GM12878 (cell line): Measurements from ENCODE around the gene SRC. TPM values are rescaled to one million over a fixed set of nuclear protein-coding genes. Genes with fewer than 3 reads are reported as not detected.

Source experiments
- ATAC-seq: fragments of 200-7000 bp; cut with Tn5 transposase; 3 replicates; pipeline ENCODE4 v1.9.1; 2020; ENCODE audit warnings: mild to moderate bottlenecking, moderate library complexity
- BruUV-seq: library from RNA; stranded (reverse); fragments of 400-500 nt; replicated peaks from 2 replicates; lab custom pipeline; 2021; lab: Mats Ljungman, UMichigan
- CTCF ChIA-PET: fragments of 300-600 bp; sonication (Branson Sonifier 250); formaldehyde crosslinking; extraction: SDS; loops from one replicate; lab custom pipeline; 2021; ENCODE audit warnings: inconsistent platforms; lab: Yijun Ruan, JAX
- POLR2A ChIA-PET: fragments of 350-600 bp; formaldehyde crosslinking; extraction: SDS; loops from one replicate; lab custom pipeline; 2021; ENCODE audit warnings: inconsistent platforms; lab: Charles Lee
- RAD21 ChIA-PET: fragments of 300-600 bp; sonication (Branson Sonifier 250); formaldehyde crosslinking; loops from one replicate; lab custom pipeline; 2023; ENCODE audit warnings: antibody characterized with exemption; ENCODE audit not compliant: unreplicated experiment; lab: Charles Lee
- SMC1A ChIA-PET: fragments of 300-600 bp; sonication (Branson Sonifier 250); formaldehyde crosslinking; loops from one replicate; lab custom pipeline; 2023; ENCODE audit not compliant: unreplicated experiment, uncharacterized antibody; lab: Charles Lee
- DNase-seq: peaks from one replicate; pipeline ENCODE4 v3.0.0-alpha.2; 2011; ENCODE audit warnings: low read depth, low spot score
- FAIRE-seq: peaks from 3 replicates; lab custom pipeline; 2011; peaks lifted over from hg19 to GRCh38; lab: Jason Lieb, UNC
- H2AFZ ChIP-seq: 2 replicates; pipeline ENCODE4 v1.6.0; 2011; ENCODE audit warnings: low read depth, low read length, control low read depth; ENCODE audit not compliant: control insufficient read depth
- H3K27ac ChIP-seq: 2 replicates; pipeline ENCODE4 v1.5.1; 2011; ENCODE audit warnings: control low read depth; ENCODE audit not compliant: control insufficient read depth, insufficient read depth
- H3K27me3 ChIP-seq, 2 experiments: replicated peaks in 1 of 2; 2 replicates each; pipeline versions ENCODE4 v1.6.0 to v1.6.1; 2011; ENCODE audit warnings: low read length in 1 of 2; ENCODE audit not compliant: control insufficient read depth in 2 of 2, insufficient read depth in 2 of 2
- H3K36me3 ChIP-seq, 2 experiments: 2 replicates each; pipeline ENCODE4 v1.5.1; 2011; ENCODE audit warnings: low read length in 1 of 2; ENCODE audit not compliant: control insufficient read depth in 2 of 2, insufficient read depth in 2 of 2
- H3K4me1 ChIP-seq: 2 replicates; pipeline ENCODE4 v1.6.1; 2011; ENCODE audit warnings: mild to moderate bottlenecking, low read length, moderate library complexity, mixed read lengths; ENCODE audit not compliant: control insufficient read depth, insufficient read depth
- H3K4me2 ChIP-seq: 2 replicates; pipeline ENCODE4 v1.6.0; 2011; ENCODE audit warnings: control low read depth; ENCODE audit not compliant: control insufficient read depth, insufficient read depth
- H3K4me3 ChIP-seq: fragments of 200-600 bp; sonication (generic); 2 replicates; pipeline ENCODE4 v1.5.1; 2016
- H3K79me2 ChIP-seq: 2 replicates; pipeline ENCODE4 v1.6.0; 2011; ENCODE audit warnings: low read length; ENCODE audit not compliant: control insufficient read depth, insufficient read depth
- H3K9ac ChIP-seq: 2 replicates; pipeline ENCODE4 v1.8.0; 2011; ENCODE audit warnings: low read length, control low read depth, mixed read lengths; ENCODE audit not compliant: control insufficient read depth, insufficient read depth
- H3K9me3 ChIP-seq: replicated peaks from 3 replicates; pipeline ENCODE4 v1.5.1; 2011; ENCODE audit warnings: mild to moderate bottlenecking, low read length; ENCODE audit not compliant: control insufficient read depth, insufficient read depth
- H4K20me1 ChIP-seq: 2 replicates; pipeline ENCODE4 v1.6.0; 2011; ENCODE audit not compliant: control insufficient read depth, insufficient read depth
- EED ChIP-seq: sonication (generic); IDR thresholded peaks from 2 replicates; pipeline ENCODE4 v1.6.1; 2016; ENCODE audit warnings: antibody characterized with exemption, low read depth
- ELK1 ChIP-seq: IDR thresholded peaks from 2 replicates; pipeline ENCODE4 v1.6.1; 2012; ENCODE audit warnings: low read depth, low read length, improper control_type of control experiment
- GABPA ChIP-seq: IDR thresholded peaks from 2 replicates; pipeline ENCODE4 v1.6.1; 2014; ENCODE audit warnings: antibody characterized with exemption, low read depth, mild to moderate bottlenecking, inconsistent platforms
- MEF2B ChIP-seq: fragments of 450-650 bp; IDR thresholded peaks from 2 replicates; pipeline ENCODE4 v1.6.1; 2018; ENCODE audit warnings: mild to moderate bottlenecking, moderate library complexity; ENCODE audit not compliant: partially characterized antibody, poor library complexity, severe bottlenecking
- MYB ChIP-seq: fragments of 150-350 bp; IDR thresholded peaks from 2 replicates; pipeline ENCODE4 v1.6.1; 2014; ENCODE audit warnings: mild to moderate bottlenecking, low read depth, low read length, borderline replicate concordance
- SMAD1 ChIP-seq: fragments of 450-650 bp; IDR thresholded peaks from 2 replicates; pipeline ENCODE4 v1.6.1; 2018; ENCODE audit warnings: mild to moderate bottlenecking, low read depth; ENCODE audit not compliant: partially characterized antibody
- TAF1 ChIP-seq: IDR thresholded peaks from 2 replicates; pipeline ENCODE4 v1.6.1; 2011; ENCODE audit warnings: mild to moderate bottlenecking, low read depth, low read length, borderline replicate concordance
- ZBTB11 ChIP-seq: fragments of 450-650 bp; formaldehyde crosslinking; IDR thresholded peaks from 2 replicates; pipeline ENCODE4 v1.5.0; 2022; ENCODE audit warnings: mild to moderate bottlenecking, missing genetic modification characterization
- ZNF592 ChIP-seq: fragments of 450-650 bp; IDR thresholded peaks from 2 replicates; pipeline ENCODE4 v1.6.1; 2017; ENCODE audit warnings: mild to moderate bottlenecking, moderate library complexity
- ZNF687 ChIP-seq: fragments of 450-650 bp; IDR thresholded peaks from 2 replicates; pipeline ENCODE4 v1.6.1; 2017; ENCODE audit warnings: mild to moderate bottlenecking, moderate library complexity
- WGBS: methylation state at CpG from one replicate; pipeline ENCODE4 v1.1.6; 2016; ENCODE audit warnings: low lambda C conversion rate; ENCODE audit not compliant: insufficient replicate concordance, insufficient coverage; ENCODE audit errors: missing lambda C conversion rate; 5-methylcytosine and 5-hydroxymethylcytosine counted together
- in situ Hi-C: fragments of 300-500 bp; cut with MboI; formaldehyde crosslinking; loops from 9 replicates; pipeline ENCODE4 v1.14.3; 2018; ENCODE audit warnings: mixed read lengths
- intact Hi-C: fragments of 100-400 bp; cut with micrococcal nuclease; formaldehyde crosslinking; loops from one replicate; pipeline ENCODE4 v1.14.2; 2022; ENCODE audit not compliant: unreplicated experiment
- polyA plus RNA-seq, 11 experiments: library from polyadenylated mRNA; depleted of rRNA in 4 of 11; unstranded in 6 of 11; stranded (reverse) in 5 of 11; fragments of >200 nt; fragmentation: Nextera tagmentation in 4 of 11; fragmentation: Illumina TruSeq in 1 of 11; extraction: Ambion mirVana in 4 of 11; extraction: Trizol in 1 of 11; gene quantifications; 1 replicate in 1 of 11; 2 replicates in 10 of 11; pipeline versions ENCODE4 v1.2.1 to v1.2.3, GENCODE V29; 2011 to 2016; ENCODE audit warnings: inconsistent platforms in 2 of 11, missing spikeins in 2 of 11, low read depth in 1 of 11
- total RNA-seq, 4 experiments: library from RNA; depleted of rRNA in 3 of 4; stranded (reverse); fragments of >200 nt in 3 of 4; fragmentation: Illumina TruSeq in 1 of 4; extraction: Trizol in 1 of 4; gene quantifications; 2 replicates each; pipeline versions ENCODE4 v1.2.1 to v1.2.3, GENCODE V29; 2013 to 2021

The SRC gene
- total and polyA plus RNA-seq, 10 of the 15 experiments (the other 5 are each of a cell fraction or from before 2014, with no cell fraction given): 0.60 to 71.3 (median 27.2) TPM

GRCh38 chr20:37378420-37378784 lies 32.5 kb downstream of the SRC start:
- no peak overlapping the region for H2AFZ ChIP-seq
- H3K27ac ChIP-seq: no peak overlapping the region; the same call in 1 of the 2 replicates
- H3K27me3 ChIP-seq: no peaks in the 10 kb centered on the region
- intact Hi-C loops (no loop called here), in situ Hi-C loops (no loop called here)
- 99% methylated on average over 6 of the region's 6 CpGs for whole genome bisulfite sequencing
- H3K9me3 ChIP-seq: peaks cover 4% of the 10 kb centered on the region
- H4K20me1 ChIP-seq: no peaks in the 10 kb centered on the region
- ATAC-seq (no peak), DNase-seq (no peak), FAIRE-seq (no peak)
- no peak overlapping the region for H3K4me3 ChIP-seq
- H3K79me2 ChIP-seq: peaks cover 59% of the 10 kb centered on the region
- POLR2A ChIA-PET: interaction anchor here (0.6 to 0.9 kb wide), 2 partner anchors 31 to 88 kb away, joined by 3 to 4 read pairs; no protein-coding TSS in a partner anchor
- CTCF ChIA-PET: interaction anchor here (0.6 to 0.7 kb wide), 2 partner anchors 30 to 108 kb away, joined by 3 to 4 read pairs; no protein-coding TSS in a partner anchor
- H3K9ac ChIP-seq: no peak overlapping the region
- SMC1A ChIA-PET: no interaction called here
- peaks cover 22 to 38% of the 10 kb centered on the region in 2 experiments for H3K36me3 ChIP-seq
- RAD21 ChIA-PET: interaction anchor here (1.6 kb wide), 1 partner anchor 183 kb away, joined by 5 read pairs; no protein-coding TSS in a partner anchor
- H3K4me1 ChIP-seq: peaks cover 63% of the 10 kb centered on the region
- BruUV-seq: no TSS peak
- H3K4me2 ChIP-seq: no peak overlapping the region
- no peak for TF ChIP-seq MEF2B
- no peak for TF ChIP-seq SMAD1
- no peak for TF ChIP-seq ELK1
- TF ChIP-seq ZNF592: no peak
- TF ChIP-seq EED: no peak
- no peak for TF ChIP-seq ZNF687
- TF ChIP-seq TAF1: no peak
- TF ChIP-seq MYB: no peak
- no peak for TF ChIP-seq ZBTB11 (CRISPR knock-in tag)
- no peak for TF ChIP-seq GABPA
